Mononuclear cell (primary cell): Measurements from ENCODE around the gene DHRS11. TPM values are rescaled to one million over a fixed set of nuclear protein-coding genes. Genes with fewer than 3 reads are reported as not detected.

Source experiments
- H3K27me3 ChIP-seq: 2 replicates; pipeline ENCODE4 v1.6.0; 2011; ENCODE audit warnings: low read length, control low read depth; ENCODE audit not compliant: insufficient read depth
- H3K4me1 ChIP-seq: 2 replicates; pipeline ENCODE4 v1.5.1; 2011; ENCODE audit warnings: mild to moderate bottlenecking, low read length, control low read depth; ENCODE audit not compliant: insufficient read depth
- H3K4me3 ChIP-seq: 2 replicates; pipeline ENCODE4 v1.5.1; 2011; ENCODE audit warnings: mild to moderate bottlenecking, low read length, moderate library complexity
- H3K9me3 ChIP-seq: 2 replicates; pipeline ENCODE4 v1.5.1; 2011; ENCODE audit warnings: low read depth, mild to moderate bottlenecking, control low read depth, low read length
- total RNA-seq: library from RNA; depleted of rRNA; stranded (reverse); fragments of >200 nt; gene quantifications from one replicate; pipeline ENCODE4 v1.2.3, GENCODE V29; 2012

Gene DHRS11
- total RNA-seq, 1 donor: 1.8 TPM

DNA sequence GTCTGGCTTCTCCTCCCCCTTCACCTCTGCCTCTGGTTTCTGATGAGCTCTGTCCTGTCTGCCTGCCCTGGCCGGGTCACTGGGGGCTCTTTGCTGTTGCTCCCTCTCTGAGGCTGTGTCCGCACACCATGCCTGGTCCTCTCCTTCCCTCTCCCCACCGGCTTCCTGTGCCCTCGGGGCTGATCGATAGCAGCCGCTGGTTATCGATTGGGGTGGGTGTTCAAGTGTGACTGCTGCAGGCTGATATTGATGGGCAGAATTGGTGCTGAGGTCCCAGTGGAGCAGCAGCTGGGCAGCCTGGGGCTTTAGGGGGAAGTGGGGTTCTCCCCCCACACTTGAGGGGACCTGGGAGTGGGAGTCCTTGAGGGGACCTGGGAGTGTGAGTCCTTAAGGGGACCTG lies 26.1 kb downstream of the DHRS11 start:
- Histone ChIP-seq H3K9me3 (no peaks in the 10 kb centered on the region), H3K4me3 (no peak overlapping the region), H3K27me3 (no peaks in the 10 kb centered on the region), H3K4me1 (no peaks in the 10 kb centered on the region)

GRCh38 chr17:36623281-36623680 lies 31.6 kb downstream of the DHRS11 start:
- H3K4me3 ChIP-seq: no peak overlapping the region
- no peaks in the 10 kb centered on the region for H3K4me1 ChIP-seq
- H3K9me3 ChIP-seq: no peaks in the 10 kb centered on the region
- no peaks in the 10 kb centered on the region for H3K27me3 ChIP-seq

- no peak overlapping the region for H3K4me3 ChIP-seq
- no peaks in the 10 kb centered on the region for H3K27me3 ChIP-seq
- H3K4me1 ChIP-seq: no peaks in the 10 kb centered on the region
- H3K9me3 ChIP-seq: no peaks in the 10 kb centered on the region
Observed at GRCh38 chr17:36625188-36625587, 33.5 kb downstream of the DHRS11 start.

GRCh38 chr17:36627101-36627500 lies 35.4 kb downstream of the DHRS11 start:
- Histone ChIP-seq H3K9me3 (no peaks in the 10 kb centered on the region), H3K4me1 (no peaks in the 10 kb centered on the region)

GRCh38 chr17:36628576-36628975 lies 36.9 kb downstream of the DHRS11 start:
- H3K4me1 ChIP-seq: no peaks in the 10 kb centered on the region
- H3K4me3 ChIP-seq: no peak overlapping the region
- no peaks in the 10 kb centered on the region for H3K9me3 ChIP-seq
- H3K27me3 ChIP-seq: no peaks in the 10 kb centered on the region

More at GRCh38 chr17:36627101-36627500, 35.4 kb downstream of the DHRS11 start:
- no peak overlapping the region for H3K4me3 ChIP-seq
- no peaks in the 10 kb centered on the region for H3K27me3 ChIP-seq

GRCh38 chr17:36629252-36629847 lies 37.7 kb downstream of the DHRS11 start:
- H3K4me1 ChIP-seq: no peaks in the 10 kb centered on the region
- H3K27me3 ChIP-seq: no peaks in the 10 kb centered on the region
- H3K9me3 ChIP-seq: no peaks in the 10 kb centered on the region
- H3K4me3 ChIP-seq: no peak overlapping the region

DNA sequence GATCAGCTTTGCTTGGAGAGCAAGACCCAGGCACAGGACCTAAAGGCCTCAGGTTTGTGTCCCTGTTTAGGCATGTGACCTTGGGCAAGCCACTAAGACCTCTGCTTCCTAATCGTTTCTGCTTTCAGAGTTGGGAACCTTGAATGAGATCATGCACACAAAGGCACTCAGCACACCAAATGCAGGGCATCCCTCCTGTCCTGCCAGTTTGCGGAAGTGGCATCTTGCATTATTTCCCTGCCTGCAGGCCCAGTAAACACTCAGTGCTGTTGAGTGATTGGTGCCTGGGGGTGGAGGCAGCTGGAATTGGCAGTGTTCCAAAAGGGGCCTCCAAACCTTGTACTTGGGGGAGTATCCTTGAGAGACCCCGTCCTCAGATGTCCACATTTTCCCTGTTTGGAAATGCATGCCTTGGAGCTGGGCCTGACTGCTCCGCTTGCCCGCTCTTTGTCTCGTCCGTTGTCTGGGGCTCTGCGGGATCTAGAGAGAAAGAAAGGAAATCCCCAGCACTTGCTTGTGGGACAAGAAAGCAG lies 38.4 kb downstream of the DHRS11 start:
- Histone ChIP-seq H3K4me1 (no peaks in the 10 kb centered on the region), H3K4me3 (no peak overlapping the region), H3K9me3 (no peaks in the 10 kb centered on the region), H3K27me3 (no peaks in the 10 kb centered on the region)

GRCh38 chr17:36631022-36631421 lies 39.3 kb downstream of the DHRS11 start:
- H3K4me3 ChIP-seq: no peak overlapping the region
- H3K27me3 ChIP-seq: no peaks in the 10 kb centered on the region
- no peaks in the 10 kb centered on the region for H3K9me3 ChIP-seq
- H3K4me1 ChIP-seq: no peaks in the 10 kb centered on the region

GRCh38 chr17:36632916-36633771 lies 41.5 kb downstream of the DHRS11 start:
- Histone ChIP-seq H3K27me3 (no peaks in the 10 kb centered on the region), H3K4me3 (no peak overlapping the region), H3K9me3 (no peaks in the 10 kb centered on the region), H3K4me1 (no peaks in the 10 kb centered on the region)

DNA sequence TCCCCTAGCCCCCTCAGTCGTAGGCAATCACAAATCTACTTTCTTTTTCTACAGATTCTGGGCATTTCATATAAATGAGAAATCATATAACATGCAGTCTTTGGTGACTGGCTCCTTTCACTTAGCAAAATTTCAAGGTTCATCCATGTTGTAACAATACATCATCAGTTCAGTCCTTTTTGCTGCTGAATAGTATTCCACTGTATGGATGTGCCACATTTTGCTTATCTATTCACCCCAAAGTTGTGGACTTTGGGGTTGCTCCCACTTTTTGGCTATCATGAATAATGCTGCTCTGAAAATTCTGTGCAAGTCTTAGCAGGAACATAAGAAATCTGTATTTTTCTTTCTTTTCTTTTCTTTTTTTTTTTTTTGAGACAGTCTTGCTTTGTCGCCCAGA lies 48.7 kb downstream of the DHRS11 start:
- H3K4me3 ChIP-seq: no peak overlapping the region
- no peaks in the 10 kb centered on the region for H3K9me3 ChIP-seq
- H3K4me1 ChIP-seq: peaks cover 7% of the 10 kb centered on the region
- peaks cover 53% of the 10 kb centered on the region for H3K27me3 ChIP-seq

- H3K9me3 ChIP-seq: no peaks in the 10 kb centered on the region
- peaks cover 7% of the 10 kb centered on the region for H3K4me1 ChIP-seq
- peaks cover 53% of the 10 kb centered on the region for H3K27me3 ChIP-seq
- H3K4me3 ChIP-seq: no peak overlapping the region
Observed at GRCh38 chr17:36640836-36641235, 49.2 kb downstream of the DHRS11 start.

DNA sequence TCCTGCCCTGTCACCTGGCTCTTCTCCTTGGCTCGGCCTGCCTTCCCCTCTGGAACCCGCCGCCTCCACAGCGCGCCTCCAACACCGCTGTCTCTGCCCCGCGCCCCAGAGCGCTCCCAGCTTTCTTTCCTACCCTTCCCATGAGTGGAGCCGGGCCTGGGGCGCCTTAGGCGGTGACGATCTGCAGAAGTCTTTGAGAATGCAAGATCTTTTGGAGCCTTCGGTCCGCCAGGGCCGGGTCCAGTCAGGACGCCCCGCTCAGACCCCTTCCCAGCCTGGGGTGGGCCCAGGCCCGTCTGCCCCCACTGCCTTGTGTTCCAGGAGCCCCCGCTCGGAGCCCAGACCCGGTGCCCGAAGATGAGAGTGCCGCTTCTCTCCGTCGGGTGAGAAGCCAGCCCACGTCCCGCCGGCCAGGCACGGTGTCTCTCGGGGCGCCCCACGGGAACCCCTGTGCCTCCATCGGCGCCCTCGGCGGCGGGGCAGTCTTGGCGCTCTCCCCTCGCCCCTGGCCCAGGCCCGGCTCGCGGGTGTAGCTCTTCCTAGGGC lies 49.7 kb downstream of the DHRS11 start:
- Histone ChIP-seq H3K9me3 (no peaks in the 10 kb centered on the region), H3K4me1 (peaks cover 7% of the 10 kb centered on the region), H3K4me3 (no peak overlapping the region), H3K27me3 (peaks cover 53% of the 10 kb centered on the region)

DNA sequence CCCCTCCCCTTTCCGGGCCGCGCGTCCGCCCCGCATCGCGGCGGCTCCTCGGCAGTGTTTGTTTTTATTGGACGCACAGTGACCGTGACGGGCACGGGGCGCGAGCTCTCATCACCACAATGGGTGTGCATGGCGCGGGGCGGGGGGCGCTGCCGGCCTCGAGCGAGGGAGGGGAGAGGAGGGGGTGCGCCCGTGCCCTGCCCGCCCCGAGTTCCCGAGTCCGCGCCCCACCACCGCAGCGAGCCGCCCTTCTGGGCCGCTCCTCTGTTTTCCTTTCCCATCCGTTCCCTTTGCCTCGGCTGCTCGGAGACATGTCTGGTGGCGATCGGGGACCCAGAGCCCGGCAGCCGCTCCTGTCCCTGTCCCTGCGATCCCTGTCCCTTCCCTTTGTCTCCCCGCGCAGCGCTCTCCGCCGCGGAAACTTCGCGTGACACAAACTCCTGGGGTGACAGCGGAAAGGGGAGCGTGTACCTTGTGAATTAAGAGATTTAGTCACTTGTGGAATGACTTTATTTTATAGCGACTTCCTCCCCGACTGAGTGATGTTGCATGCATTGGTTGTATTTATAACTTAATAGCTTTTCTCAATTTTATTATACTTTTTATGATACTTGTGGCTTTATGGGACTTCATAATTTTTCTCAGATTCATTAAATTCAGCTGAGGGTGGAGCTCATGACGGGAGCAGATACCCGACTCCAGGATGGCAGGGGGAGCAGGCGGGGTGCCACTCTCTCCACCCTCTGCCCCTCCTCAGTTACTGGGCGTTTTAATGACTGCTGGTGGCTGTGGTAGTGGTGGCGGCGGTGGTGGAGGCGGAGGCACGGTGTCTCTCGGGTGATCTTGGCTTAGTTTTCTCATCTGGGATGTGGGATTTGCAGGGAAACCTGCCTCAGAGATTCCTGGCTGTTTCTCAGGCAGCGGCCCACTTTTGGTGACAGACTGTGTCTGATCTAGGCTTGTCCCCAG lies 50.5 kb downstream of the DHRS11 start:
- Histone ChIP-seq H3K9me3 (no peaks in the 10 kb centered on the region), H3K4me1 (peaks cover 7% of the 10 kb centered on the region), H3K27me3 (peaks cover 53% of the 10 kb centered on the region), H3K4me3 (no peak overlapping the region)

GRCh38 chr17:36643086-36643685 lies 51.5 kb downstream of the DHRS11 start:
- no peaks in the 10 kb centered on the region for H3K9me3 ChIP-seq
- H3K27me3 ChIP-seq: peaks cover 53% of the 10 kb centered on the region
- peaks cover 7% of the 10 kb centered on the region for H3K4me1 ChIP-seq

More at GRCh38 chr17:36643086-36643685, 51.5 kb downstream of the DHRS11 start:
- H3K4me3 ChIP-seq: no peak overlapping the region
